Keratinocyte (primary cell): ENCODE measurements around the gene ACSL3. TPM values are rescaled to one million over a fixed set of nuclear protein-coding genes. Genes with fewer than 3 reads are reported as not detected.

Experiments
- DNase-seq: peaks from one replicate; pipeline ENCODE4 v3.0.0-alpha.2; 2011; ENCODE audit warnings: low read depth, missing footprints, low spot score
- FAIRE-seq: peaks from 2 replicates; lab custom pipeline; 2011; peaks lifted over from hg19 to GRCh38; lab: Jason Lieb, UNC
- H2AFZ ChIP-seq: 2 replicates; pipeline ENCODE4 v1.6.0; 2012; ENCODE audit warnings: low read length, control low read depth, inconsistent platforms; ENCODE audit not compliant: control insufficient read depth
- H3K27ac ChIP-seq: 2 replicates; pipeline ENCODE4 v1.5.1; 2011; ENCODE audit warnings: low read length; ENCODE audit not compliant: control insufficient read depth, insufficient read depth
- H3K27me3 ChIP-seq: 3 replicates; pipeline ENCODE4 v1.6.0; 2011; ENCODE audit warnings: low read length; ENCODE audit not compliant: control insufficient read depth, insufficient read depth; ENCODE audit errors: extremely low read depth
- H3K36me3 ChIP-seq, 2 experiments: 2 replicates in 1 of 2; 3 replicates in 1 of 2; pipeline ENCODE4 v1.5.1; 2011; ENCODE audit warnings: low read length in 2 of 2, mild to moderate bottlenecking in 1 of 2; ENCODE audit not compliant: control insufficient read depth in 2 of 2, insufficient read depth in 2 of 2; ENCODE audit errors: extremely low read depth in 1 of 2
- H3K4me1 ChIP-seq: 3 replicates; pipeline ENCODE4 v1.5.1; 2011; ENCODE audit warnings: low read length; ENCODE audit not compliant: control insufficient read depth, insufficient read depth; ENCODE audit errors: extremely low read depth
- H3K4me2 ChIP-seq: 3 replicates; pipeline ENCODE4 v1.6.0; 2011; ENCODE audit warnings: low read depth, low read length; ENCODE audit not compliant: control insufficient read depth, insufficient read depth; ENCODE audit errors: extremely low read depth
- H3K4me3 ChIP-seq, 3 experiments: fragments of 200-600 bp in 1 of 3; sonication (generic) in 1 of 3; 2 replicates in 2 of 3; 3 replicates in 1 of 3; pipeline ENCODE4 v1.5.1; 2011 to 2016; ENCODE audit warnings: low read length in 3 of 3, mild to moderate bottlenecking in 3 of 3, control low read depth in 2 of 3, inconsistent platforms in 1 of 3, low read depth in 1 of 3, mixed read lengths in 1 of 3, mixed run types in 1 of 3, moderate library complexity in 1 of 3; ENCODE audit not compliant: control insufficient read depth in 2 of 3, insufficient read depth in 2 of 3; ENCODE audit errors: extremely low read depth in 1 of 3
- H3K79me2 ChIP-seq: 2 replicates; pipeline ENCODE4 v1.6.0; 2012; ENCODE audit warnings: low read length; ENCODE audit not compliant: control insufficient read depth, insufficient read depth
- H3K9ac ChIP-seq: 3 replicates; pipeline ENCODE4 v1.6.0; 2011; ENCODE audit warnings: low read length; ENCODE audit not compliant: control insufficient read depth, insufficient read depth; ENCODE audit errors: extremely low read depth
- H3K9me1 ChIP-seq: 3 replicates; pipeline ENCODE4 v1.6.0; 2011; ENCODE audit warnings: low read length; ENCODE audit not compliant: control insufficient read depth, insufficient read depth; ENCODE audit errors: extremely low read depth
- H3K9me3 ChIP-seq: 2 replicates; pipeline ENCODE4 v1.5.1; 2012; ENCODE audit warnings: low read depth, low read length; ENCODE audit not compliant: control insufficient read depth
- H4K20me1 ChIP-seq: 3 replicates; pipeline ENCODE4 v1.6.0; 2011; ENCODE audit warnings: low read length; ENCODE audit not compliant: control insufficient read depth, insufficient read depth; ENCODE audit errors: extremely low read depth
- EZH2 ChIP-seq: IDR thresholded peaks from one replicate; pipeline ENCODE4 v1.6.1; 2012; ENCODE audit warnings: inconsistent platforms, mild to moderate bottlenecking, low read length, moderate library complexity
- dilution Hi-C: fragments of 300-500 bp; cut with MboI; formaldehyde crosslinking; loops from one replicate; pipeline ENCODE4 v1.7.0; 2020; ENCODE audit warnings: low sequenced_read_pairs; ENCODE audit not compliant: extremely low pct_ligation_motif_present
- polyA plus RNA-seq, 5 experiments: library from polyadenylated mRNA; depleted of rRNA in 3 of 5; stranded (reverse) in 3 of 5; stranded (forward) in 1 of 5; unstranded in 1 of 5; fragments of >200 nt; gene quantifications; 1 replicate in 1 of 5; 2 replicates in 3 of 5; 3 replicates in 1 of 5; pipeline versions ENCODE4 v1.2.1 to v1.2.3, GENCODE V29; 2011 to 2012; ENCODE audit warnings: missing spikeins in 2 of 5, low read depth in 1 of 5, low replicate concordance in 1 of 5
- TF ChIP-seq, protein P1 (sequence below), 3 experiments: IDR thresholded peaks in 1 of 3; conservative IDR thresholded peaks in 1 of 3; optimal IDR thresholded peaks in 1 of 3; 2 replicates in 2 of 3; 3 replicates in 1 of 3; pipeline versions ENCODE3 to v1.5.1; 2011; ENCODE audit warnings: low read length in 3 of 3, mild to moderate bottlenecking in 3 of 3, moderate library complexity in 2 of 3, control low read depth in 1 of 3, inconsistent platforms in 1 of 3; ENCODE audit not compliant: insufficient read depth in 2 of 3; ENCODE audit errors: extremely low read depth in 1 of 3

Gene ACSL3
- polyA plus RNA-seq, 1 donor (not counting 4 experiments of a cell fraction or from before 2014, with no cell fraction given), result 197 TPM

GRCh38 chr2:222982010-222982908, 121.4 kb downstream of the ACSL3 start:
- Histone ChIP-seq H3K4me2 (no peak overlapping the region), H3K9me3 (no peaks in the 10 kb centered on the region), H3K9ac (no peak overlapping the region), H2AFZ (no peak overlapping the region), H3K27me3 (peaks cover 3% of the 10 kb centered on the region), H3K36me3 (no peaks in the 10 kb centered on the region), H4K20me1 (no peaks in the 10 kb centered on the region), H3K4me1 (peaks cover 4% of the 10 kb centered on the region), H3K9me1 (no peaks in the 10 kb centered on the region), H3K79me2 (no peaks in the 10 kb centered on the region), H3K4me3 (no peak overlapping the region), H3K27ac (no peak overlapping the region)
- TF ChIP-seq, protein P1, sequence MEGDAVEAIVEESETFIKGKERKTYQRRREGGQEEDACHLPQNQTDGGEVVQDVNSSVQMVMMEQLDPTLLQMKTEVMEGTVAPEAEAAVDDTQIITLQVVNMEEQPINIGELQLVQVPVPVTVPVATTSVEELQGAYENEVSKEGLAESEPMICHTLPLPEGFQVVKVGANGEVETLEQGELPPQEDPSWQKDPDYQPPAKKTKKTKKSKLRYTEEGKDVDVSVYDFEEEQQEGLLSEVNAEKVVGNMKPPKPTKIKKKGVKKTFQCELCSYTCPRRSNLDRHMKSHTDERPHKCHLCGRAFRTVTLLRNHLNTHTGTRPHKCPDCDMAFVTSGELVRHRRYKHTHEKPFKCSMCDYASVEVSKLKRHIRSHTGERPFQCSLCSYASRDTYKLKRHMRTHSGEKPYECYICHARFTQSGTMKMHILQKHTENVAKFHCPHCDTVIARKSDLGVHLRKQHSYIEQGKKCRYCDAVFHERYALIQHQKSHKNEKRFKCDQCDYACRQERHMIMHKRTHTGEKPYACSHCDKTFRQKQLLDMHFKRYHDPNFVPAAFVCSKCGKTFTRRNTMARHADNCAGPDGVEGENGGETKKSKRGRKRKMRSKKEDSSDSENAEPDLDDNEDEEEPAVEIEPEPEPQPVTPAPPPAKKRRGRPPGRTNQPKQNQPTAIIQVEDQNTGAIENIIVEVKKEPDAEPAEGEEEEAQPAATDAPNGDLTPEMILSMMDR (optimal IDR thresholded peaks at IDR 0.05 in 1 of 3, IDR thresholded peaks at IDR 0.05 in 1 of 3, conservative IDR thresholded peaks at IDR 0.05 in 1 of 3; ENCODE audit: extremely low read depth in 1 of 3, insufficient read depth in 2 of 3, low read length in 3 of 3), result peak in 2 of 3 experiments; percentile 60 to 72
- no peak for TF ChIP-seq EZH2
- FAIRE-seq (no peak), DNase-seq (no peak)
- dilution Hi-C loops, result no loop called here

- no peak overlapping the region for H3K4me3 ChIP-seq
- H3K36me3 ChIP-seq, result no peaks in the 10 kb centered on the region
- H3K27me3 ChIP-seq, result peaks cover 3% of the 10 kb centered on the region
- H3K79me2 ChIP-seq, result no peaks in the 10 kb centered on the region
- no peaks in the 10 kb centered on the region for H3K9me1 ChIP-seq
- no peaks in the 10 kb centered on the region for H4K20me1 ChIP-seq
- no peak for DNase-seq
- no peak for FAIRE-seq
- H3K9ac ChIP-seq, result no peak overlapping the region
- H2AFZ ChIP-seq, result no peak overlapping the region
- no peak overlapping the region for H3K4me2 ChIP-seq
- no peak overlapping the region for H3K27ac ChIP-seq
- dilution Hi-C loops, result no loop called here
- H3K4me1 ChIP-seq, result peaks cover 4% of the 10 kb centered on the region
- H3K9me3 ChIP-seq, result no peaks in the 10 kb centered on the region
- no peak for TF ChIP-seq EZH2
These were observed 122.1 kb downstream of the ACSL3 start for GRCh38 chr2:222982909-222983265.
